OCI-LY3 (cell line): Measurements from ENCODE around the gene THBS1.

ENCODE experiments used
- CTCF ChIP-seq: fragments of 200-600, 300-600 bp; sonication (generic); IDR thresholded peaks from 2 replicates; pipeline ENCODE4 v1.5.1; 2014; ENCODE audit warnings: antibody characterized with exemption, low read length, low read depth
- EZH2phosphoT487 ChIP-seq: fragments of 200-600 bp; shearing (Covaris generic); IDR thresholded peaks from 2 replicates; pipeline ENCODE4 v1.6.1; 2018; ENCODE audit warnings: antibody characterized with exemption, mixed run types, low read depth

DNA sequence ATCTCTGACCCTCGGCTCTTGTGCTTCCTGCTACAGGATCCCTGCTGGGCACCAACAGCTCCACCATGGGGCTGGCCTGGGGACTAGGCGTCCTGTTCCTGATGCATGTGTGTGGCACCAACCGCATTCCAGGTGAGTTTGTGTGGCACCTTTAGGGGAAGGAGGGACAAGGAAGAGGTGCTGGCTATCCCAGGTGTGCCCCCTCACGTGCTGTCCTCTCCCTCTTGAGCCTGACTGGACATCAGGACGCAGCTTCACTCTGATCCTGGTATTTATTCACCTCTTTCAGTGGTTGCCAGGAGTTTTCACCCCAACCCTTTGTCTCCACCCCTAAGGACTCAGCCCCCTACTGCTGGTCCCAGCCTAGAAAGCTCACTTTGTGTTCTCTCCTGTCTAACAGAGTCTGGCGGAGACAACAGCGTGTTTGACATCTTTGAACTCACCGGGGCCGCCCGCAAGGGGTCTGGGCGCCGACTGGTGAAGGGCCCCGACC lies 960 bp downstream of the THBS1 start:
- peak; percentile 31; the same call in 1 of the 2 replicates for TF ChIP-seq CTCF
- no peak for TF ChIP-seq EZH2phosphoT487
